SK-N-SH (cell line): ENCODE measurements around the gene CAST.

Source experiments
- CTCF ChIP-seq: fragments of 200-600 bp; sonication (generic); IDR thresholded peaks from 2 replicates; pipeline ENCODE4 v1.6.1; 2017; ENCODE audit warnings: antibody characterized with exemption, mild to moderate bottlenecking, moderate library complexity
- EZH2phosphoT487 ChIP-seq: fragments of 200-600 bp; sonication (generic); IDR thresholded peaks from 2 replicates; pipeline ENCODE4 v1.6.1; 2017; ENCODE audit warnings: low read depth, mixed run types, mild to moderate bottlenecking, antibody characterized with exemption, moderate library complexity, borderline replicate concordance
- POLR2AphosphoS5 ChIP-seq: IDR thresholded peaks from 2 replicates; pipeline ENCODE4 v1.6.1; 2012; ENCODE audit warnings: low read depth, low read length
- RCOR1 ChIP-seq: fragments of 150-350 bp; IDR thresholded peaks from 2 replicates; pipeline ENCODE4 v1.6.1; 2017; ENCODE audit warnings: antibody characterized with exemption, low read length
- SIN3A ChIP-seq: IDR thresholded peaks from 2 replicates; pipeline ENCODE4 v1.6.1; 2012; ENCODE audit warnings: low read depth, mild to moderate bottlenecking, low read length, moderate library complexity, borderline replicate concordance
- TAF1 ChIP-seq: IDR thresholded peaks from 2 replicates; pipeline ENCODE4 v1.6.1; 2012; ENCODE audit warnings: low read depth, mild to moderate bottlenecking, low read length, moderate library complexity, borderline replicate concordance
- TF ChIP-seq, protein P1 (sequence below): IDR thresholded peaks from 2 replicates; pipeline ENCODE4; 2012

- TF ChIP-seq RCOR1 (no peak), SIN3A (no peak), TAF1 (no peak), EZH2phosphoT487 (no peak), CTCF (no peak), POLR2AphosphoS5 (no peak)
- TF ChIP-seq, protein P1, sequence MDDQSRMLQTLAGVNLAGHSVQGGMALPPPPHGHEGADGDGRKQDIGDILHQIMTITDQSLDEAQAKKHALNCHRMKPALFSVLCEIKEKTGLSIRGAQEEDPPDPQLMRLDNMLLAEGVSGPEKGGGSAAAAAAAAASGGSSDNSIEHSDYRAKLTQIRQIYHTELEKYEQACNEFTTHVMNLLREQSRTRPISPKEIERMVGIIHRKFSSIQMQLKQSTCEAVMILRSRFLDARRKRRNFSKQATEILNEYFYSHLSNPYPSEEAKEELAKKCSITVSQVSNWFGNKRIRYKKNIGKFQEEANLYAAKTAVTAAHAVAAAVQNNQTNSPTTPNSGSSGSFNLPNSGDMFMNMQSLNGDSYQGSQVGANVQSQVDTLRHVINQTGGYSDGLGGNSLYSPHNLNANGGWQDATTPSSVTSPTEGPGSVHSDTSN = no peak
Measured at GRCh38 chr5:96726802-96727201, 64.6 kb downstream of the CAST start.
